GM19193 (cell line): ENCODE measurements around the gene TM2D1.

ENCODE experiments used
- POLR2A ChIP-seq: IDR thresholded peaks from 4 replicates; pipeline ENCODE4 v1.6.1; 2011; ENCODE audit not compliant: insufficient read depth, insufficient read length; ENCODE audit errors: extremely low read depth

TM2D1 gene

DNA sequence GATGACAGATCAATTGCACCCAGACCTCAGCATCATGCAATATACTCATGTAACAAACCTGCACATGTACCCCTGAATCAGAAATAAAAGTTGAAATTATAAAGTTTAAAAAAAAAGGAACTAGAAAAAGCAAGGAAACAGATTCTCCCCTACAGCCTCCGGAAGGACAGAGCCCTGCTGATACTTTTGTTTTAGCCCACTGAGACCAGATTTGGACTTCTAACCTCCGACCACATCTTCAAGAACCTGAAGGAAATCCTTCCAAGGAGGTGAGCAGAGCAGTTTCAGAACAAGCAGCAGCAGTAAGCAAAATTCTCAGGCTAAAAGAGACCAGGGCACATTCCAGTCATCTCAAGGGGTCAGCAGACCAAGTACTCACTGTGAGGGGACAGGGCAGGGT is 54.5 kb downstream of the TM2D1 start:
- TF ChIP-seq POLR2A = no peak

DNA sequence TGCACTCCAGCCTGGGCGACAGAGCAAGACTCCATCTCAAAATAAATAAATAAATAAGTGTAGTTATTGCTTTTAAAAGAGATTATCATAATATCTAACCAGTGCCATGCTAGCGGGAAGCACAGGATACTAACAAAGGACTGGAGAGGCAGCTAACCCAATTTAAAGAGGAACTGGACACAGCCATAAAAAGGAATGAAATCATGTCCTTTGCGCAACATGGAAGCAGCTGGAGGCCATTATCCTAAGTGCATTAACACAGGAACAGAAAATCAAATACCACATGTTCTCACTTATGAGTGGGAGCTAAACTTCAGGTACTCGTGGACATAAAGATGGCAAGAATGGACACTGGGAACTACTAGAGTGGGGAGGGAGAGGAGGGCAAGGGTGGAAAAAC is 54.9 kb downstream of the TM2D1 start:
- no peak for TF ChIP-seq POLR2A

DNA sequence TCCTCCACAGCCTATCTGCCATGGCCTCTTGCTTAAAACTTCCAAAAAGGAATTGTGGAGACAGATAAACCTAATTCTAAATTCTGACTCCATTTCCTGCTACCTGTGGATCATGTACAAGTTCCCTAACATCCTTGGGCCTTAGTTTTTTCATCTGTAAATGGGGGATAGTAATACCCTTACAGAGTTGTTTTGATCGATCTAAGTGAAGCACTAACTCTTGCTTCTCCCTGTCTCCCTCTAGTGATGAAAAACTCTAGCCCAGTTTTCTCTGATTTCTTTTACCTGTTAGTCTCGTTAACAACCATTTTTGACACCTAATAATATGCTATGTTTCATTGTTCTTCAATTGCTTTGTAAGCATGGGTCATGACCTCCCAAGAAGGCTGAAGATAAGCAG is 65.9 kb downstream of the TM2D1 start:
- TF ChIP-seq POLR2A = no peak

DNA sequence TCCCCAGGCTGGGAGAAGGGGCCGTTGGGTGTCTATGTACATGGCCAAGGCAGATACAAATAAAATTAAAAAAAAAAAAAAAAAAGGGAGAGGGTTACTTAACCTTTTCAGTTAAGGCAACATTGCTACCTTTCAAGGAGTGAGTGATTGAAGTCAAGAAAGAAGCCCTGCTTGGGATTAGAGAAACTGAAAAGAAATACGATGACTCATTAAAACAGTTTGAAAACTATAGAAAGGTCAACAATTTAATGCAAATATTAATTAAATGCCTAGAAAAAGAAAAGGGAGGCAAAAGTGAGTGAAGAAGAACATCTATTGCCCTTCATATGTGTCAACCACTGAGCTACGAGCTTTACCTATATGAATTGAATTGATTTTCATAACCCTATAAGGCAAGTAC is 69.5 kb downstream of the TM2D1 start:
- TF ChIP-seq POLR2A = no peak

DNA sequence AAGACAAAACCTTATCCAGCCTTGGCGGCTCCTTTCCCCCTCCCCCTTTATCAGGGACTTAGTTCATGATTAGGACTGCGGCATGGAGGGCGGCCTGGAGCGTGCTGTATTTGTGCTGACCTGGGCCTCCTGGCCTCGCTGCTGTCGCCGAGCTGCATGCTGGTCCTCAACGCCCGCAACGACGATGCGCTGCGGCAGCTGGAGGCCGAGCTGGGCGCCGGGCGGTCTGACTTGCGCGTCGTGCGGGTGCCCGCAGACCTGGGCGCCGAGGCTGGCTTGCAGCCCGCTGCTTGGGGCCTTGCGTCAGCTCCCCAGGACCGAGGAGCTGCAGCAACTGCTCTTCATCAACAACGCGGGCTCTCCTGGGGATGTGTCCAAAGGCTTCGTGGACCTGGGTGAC is 70.9 kb downstream of the TM2D1 start:
- no peak for TF ChIP-seq POLR2A

DNA sequence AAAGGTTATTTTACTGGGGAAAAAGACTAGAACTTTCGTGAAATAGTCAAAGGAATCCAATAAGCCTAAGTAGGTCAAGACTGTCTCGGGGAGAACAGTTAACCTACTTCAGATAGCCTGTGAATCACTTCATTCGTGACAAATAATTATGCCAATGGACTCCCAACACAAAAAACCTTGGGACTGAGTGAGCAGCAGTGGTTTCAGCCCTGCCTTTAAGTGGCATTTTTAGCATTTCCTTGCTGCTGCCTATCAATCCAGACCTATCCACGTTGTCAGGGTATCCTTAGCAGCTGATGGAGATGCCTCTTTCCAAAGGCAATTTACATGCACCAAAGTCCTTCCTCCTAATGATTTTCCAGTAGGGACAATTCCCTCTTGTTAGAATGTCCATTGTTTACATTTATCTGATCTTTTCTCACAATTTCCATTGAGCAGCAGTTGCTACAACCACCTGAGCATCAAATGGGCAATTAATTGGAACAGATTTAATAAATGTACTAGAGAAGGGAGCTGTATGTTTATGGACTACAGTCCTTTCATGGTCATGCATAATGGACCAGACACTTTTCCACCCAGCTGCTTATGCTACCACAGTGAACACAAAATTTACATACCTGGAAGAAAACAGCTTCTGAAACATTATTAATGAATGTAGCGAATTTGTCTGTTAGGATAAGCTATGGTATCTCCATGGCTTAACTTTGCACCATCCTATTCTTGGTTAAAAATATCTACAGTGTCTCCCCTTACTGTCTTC is 75.8 kb downstream of the TM2D1 start:
- TF ChIP-seq POLR2A = no peak

DNA sequence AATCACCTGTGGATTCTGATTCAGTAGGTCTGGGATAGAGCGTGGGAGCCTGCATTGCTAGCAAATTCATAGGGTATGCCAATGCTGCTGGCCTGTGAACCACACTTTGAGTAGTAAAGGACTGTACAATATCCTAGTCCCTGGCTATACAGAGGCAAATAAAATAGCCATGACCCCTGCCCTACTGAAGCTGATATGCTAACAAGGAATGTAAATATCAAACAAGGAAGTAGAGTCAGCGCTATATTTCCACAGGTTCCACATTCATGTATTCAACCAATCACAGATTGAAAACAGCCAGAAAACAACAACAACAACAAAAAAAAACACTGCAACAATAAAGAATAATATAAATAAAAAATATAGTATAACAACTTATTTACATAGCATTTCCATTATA is 77.8 kb downstream of the TM2D1 start:
- no peak for TF ChIP-seq POLR2A

DNA sequence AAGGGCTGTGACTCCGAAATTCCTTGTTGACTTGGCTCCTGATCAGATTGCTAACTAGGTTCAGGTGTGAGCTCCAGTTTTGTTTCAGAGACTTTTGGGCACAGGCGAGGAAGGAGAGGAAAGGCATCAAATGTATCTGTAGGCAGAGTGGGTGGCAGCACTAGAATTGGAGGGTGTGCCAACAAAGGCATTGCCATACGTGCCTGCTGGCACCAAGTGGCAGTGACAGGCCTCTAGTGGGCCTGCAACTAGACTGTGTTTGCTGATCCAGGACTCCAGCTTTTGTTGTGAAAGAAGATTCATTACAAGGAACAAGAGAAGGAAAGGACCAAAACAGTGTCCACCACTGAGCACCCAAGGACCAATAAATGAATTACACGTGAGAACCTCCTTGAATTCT is 79.5 kb downstream of the TM2D1 start:
- TF ChIP-seq POLR2A = no peak

DNA sequence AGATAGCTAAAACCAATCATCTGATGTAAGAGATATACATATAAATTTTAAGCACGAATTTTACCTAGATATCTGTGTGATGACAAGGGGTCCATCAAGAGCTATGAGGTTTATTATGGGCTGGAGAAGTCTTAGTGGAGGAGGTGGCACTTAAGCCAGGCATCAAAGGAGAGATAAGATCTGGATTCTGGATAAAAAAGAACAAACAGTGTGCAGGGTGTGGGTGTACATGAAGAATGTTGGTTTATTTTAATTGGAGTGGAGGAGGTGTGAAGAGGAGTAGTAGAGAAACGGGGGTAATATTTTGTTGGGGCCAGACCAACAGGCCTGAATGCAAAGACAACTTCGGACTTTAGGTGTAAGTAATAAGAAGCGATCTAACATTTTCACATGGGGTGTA is 80.6 kb downstream of the TM2D1 start:
- no peak for TF ChIP-seq POLR2A

DNA sequence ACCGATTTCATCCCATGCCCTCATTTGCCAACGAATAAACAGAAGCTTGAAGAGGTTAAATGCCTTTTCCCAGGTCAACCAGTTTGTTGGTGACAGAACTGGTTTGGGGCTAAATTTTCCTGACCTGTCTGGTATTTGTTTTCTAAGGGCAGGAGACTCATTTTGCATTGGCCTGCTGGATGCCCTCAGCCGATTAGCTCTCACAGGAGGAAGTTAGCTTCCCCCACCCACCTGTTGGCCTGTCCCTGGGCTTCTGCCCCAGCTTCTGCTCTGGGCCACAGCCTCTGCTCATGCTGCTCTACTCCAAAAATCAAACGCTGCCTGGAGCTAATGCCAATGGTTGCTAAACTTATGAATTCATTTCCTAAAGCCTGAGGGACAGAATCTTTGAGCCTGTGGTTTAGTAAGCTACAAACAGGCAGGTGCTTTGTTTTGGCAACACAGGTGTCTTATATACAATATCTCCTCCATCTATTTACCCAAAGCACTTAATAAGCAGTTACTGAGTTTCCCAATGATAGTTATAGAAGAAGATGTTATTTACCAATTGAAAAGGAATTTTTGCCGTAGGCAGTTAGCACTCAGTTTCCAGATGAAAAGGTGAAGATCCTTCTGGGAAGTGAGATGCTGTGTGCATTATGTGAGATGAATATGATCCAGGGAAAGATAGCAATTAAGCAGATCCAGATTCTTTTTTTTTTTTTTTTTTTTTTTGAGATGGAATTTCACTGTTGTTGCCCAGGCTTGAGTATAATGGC is 82.3 kb downstream of the TM2D1 start:
- no peak for TF ChIP-seq POLR2A

DNA sequence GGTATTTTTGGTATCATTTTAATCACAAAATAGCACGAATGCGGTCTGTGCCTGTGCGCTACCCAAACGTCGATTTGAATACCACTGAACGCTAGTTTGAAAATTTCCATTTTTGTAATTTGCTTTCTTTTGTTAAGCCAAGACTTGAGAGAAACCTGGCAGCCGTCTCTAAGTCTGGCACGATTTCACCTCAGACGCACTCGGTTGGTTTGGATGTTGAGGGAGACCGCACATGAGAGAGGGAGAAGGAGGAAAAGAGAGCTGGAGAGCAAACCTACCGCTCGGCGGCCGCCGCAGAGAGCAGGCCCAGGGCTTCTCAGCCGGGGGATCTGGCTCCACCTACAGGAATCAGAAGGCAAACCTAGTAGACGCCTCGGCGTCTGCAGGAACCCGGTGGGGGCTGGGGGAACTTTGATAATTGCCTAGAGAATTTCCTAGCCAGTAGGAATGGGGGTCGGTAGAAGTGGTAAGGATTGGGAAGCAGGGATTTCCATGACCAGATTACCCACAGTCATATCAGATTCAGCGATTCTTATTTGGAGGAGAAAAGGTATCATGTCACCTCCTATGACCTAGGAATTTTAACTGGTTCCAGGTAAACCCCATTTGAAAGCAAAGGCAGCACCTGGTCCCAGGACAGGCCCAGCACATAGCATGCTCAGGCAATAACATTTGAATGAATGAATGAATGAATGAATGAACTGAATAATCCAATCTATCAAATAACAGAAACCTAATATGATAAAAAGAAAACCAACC is 83.2 kb downstream of the TM2D1 start:
- no peak for TF ChIP-seq POLR2A

DNA sequence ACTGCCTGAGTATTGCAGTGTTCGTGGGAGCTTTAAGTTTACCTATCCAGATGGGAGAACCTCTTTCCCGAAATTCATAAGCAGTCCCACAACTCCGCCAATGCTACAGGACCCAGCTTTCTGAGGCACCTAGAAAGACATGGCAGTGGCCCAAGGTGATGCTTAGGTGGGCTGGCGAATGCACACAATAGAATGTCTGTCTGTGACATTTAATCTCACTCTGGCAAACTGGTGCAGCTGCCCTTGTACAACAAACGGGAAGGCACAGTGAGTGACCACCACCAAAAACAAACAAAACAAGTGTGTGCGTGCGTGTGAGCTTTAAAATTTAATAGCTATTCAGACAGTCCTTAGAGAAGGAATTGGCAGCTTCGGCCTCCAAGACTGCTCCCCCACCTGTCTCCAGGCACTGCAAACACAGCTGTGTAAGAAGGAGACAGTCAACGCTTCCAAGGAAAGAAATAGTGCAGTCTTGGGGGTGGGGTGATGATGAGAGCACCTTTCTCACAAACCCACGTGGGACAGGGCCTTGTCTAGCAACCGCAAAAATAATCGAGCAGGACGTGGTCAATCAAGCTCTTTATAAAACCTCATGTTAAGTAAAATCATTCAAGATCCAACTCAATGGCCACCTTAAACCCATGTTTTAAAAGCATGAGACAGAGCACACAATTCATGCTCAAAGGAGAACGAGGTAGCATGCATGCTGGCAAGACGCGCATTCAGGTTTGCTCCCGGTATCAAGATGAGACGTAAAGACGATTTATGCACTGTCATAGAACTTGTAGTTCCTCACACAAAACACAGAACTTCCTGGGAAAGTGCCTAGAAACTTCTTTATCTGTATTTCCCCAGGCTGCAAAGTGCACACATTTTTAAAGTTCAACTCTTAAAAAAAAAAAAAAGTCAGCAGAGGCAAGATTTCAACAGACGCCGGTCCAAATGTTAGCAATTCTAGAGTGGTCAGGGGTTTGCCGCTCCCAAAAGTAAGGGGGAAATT is 84.1 kb downstream of the TM2D1 start:
- no peak for TF ChIP-seq POLR2A

DNA sequence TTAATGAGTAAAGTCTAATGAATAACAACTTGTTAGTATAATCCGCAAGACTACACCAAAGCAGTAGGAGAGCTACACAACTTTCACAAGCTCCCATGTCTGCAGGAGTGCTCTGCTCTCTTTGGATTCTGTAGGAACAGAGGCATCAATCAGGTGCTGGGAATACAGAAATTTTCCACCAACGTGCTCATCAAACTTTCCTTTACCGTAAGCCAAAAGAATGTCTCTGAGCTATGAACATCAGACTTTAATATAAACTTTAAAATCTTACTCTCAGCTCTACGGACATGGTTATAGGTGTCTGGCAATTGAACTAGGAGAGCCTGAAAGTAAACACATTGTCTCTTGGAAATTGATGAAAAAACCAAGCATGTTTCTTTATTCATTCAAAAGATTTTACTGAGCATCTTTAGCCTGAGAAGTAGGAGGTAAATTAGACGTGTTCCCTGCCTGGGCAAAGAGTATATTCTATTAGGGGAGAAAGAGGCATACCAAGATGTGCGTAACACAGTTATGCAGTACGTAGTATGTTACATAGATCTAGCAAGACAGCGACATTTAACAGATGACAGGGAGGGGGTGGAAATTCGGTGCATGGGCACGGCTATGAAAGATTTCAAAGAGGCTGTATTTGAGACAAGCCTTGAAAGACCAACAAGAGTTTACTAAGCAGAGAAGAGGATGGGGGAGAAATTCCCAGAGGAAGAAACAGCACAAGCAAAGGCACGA is 85.2 kb downstream of the TM2D1 start:
- TF ChIP-seq POLR2A = no peak
